Mesenchymal stem cell (in vitro differentiated cells and primary cell): ENCODE data around the gene SLC39A8.

Source experiments
- DNase-seq: peaks from one replicate; pipeline ENCODE4 v3.0.0-alpha.2; 2013
- H2AFZ ChIP-seq: one replicate; pipeline ENCODE4 v1.6.1; 2013; ENCODE audit warnings: low read depth, mild to moderate bottlenecking, control low read depth, inconsistent platforms, low read length, moderate library complexity
- H2AK5ac ChIP-seq: 2 replicates; pipeline ENCODE4 v1.6.1; 2013; ENCODE audit warnings: low read length, moderate library complexity, mild to moderate bottlenecking, inconsistent platforms; ENCODE audit not compliant: severe bottlenecking
- H2BK120ac ChIP-seq: one replicate; pipeline ENCODE4 v1.6.1; 2013; ENCODE audit warnings: low read depth, mild to moderate bottlenecking, inconsistent platforms, low read length, moderate library complexity
- H2BK12ac ChIP-seq, 2 experiments: one replicate each; pipeline ENCODE4 v1.6.1; 2013; ENCODE audit warnings: inconsistent platforms in 2 of 2, low read length in 2 of 2, mild to moderate bottlenecking in 2 of 2, moderate library complexity in 2 of 2, control low read depth in 1 of 2
- H2BK15ac ChIP-seq: one replicate; pipeline ENCODE4 v1.6.1; 2013; ENCODE audit warnings: mild to moderate bottlenecking, low read depth, inconsistent platforms; ENCODE audit not compliant: poor library complexity, severe bottlenecking
- H2BK5ac ChIP-seq: 2 replicates; pipeline ENCODE4 v1.6.1; 2013; ENCODE audit warnings: low read depth, mild to moderate bottlenecking, low read length, control low read depth, inconsistent platforms; ENCODE audit not compliant: poor library complexity, severe bottlenecking
- H3K14ac ChIP-seq, 2 experiments: one replicate each; pipeline ENCODE4 v1.6.1; 2013; ENCODE audit warnings: inconsistent platforms in 2 of 2, low read length in 2 of 2, control low read depth in 1 of 2, mild to moderate bottlenecking in 1 of 2, moderate library complexity in 1 of 2
- H3K18ac ChIP-seq, 2 experiments: one replicate each; pipeline ENCODE4 v1.6.1; 2013; ENCODE audit warnings: inconsistent platforms in 2 of 2, low read length in 2 of 2, control low read depth in 1 of 2, low read depth in 1 of 2, mild to moderate bottlenecking in 1 of 2
- H3K23ac ChIP-seq, 2 experiments: one replicate each; pipeline ENCODE4 v1.6.1; 2013; ENCODE audit warnings: inconsistent platforms in 2 of 2, low read length in 2 of 2, mild to moderate bottlenecking in 2 of 2, moderate library complexity in 2 of 2, control low read depth in 1 of 2
- H3K27ac ChIP-seq: 2 replicates; pipeline ENCODE4 v1.5.1; 2013; ENCODE audit warnings: mild to moderate bottlenecking, moderate library complexity, low read length, control low read depth, inconsistent platforms; ENCODE audit not compliant: poor library complexity, severe bottlenecking
- H3K27me3 ChIP-seq, 2 experiments: 2 replicates each; pipeline versions ENCODE4 v1.6.1 to v1.7.0; 2013; ENCODE audit warnings: low read length in 2 of 2, mild to moderate bottlenecking in 2 of 2, moderate library complexity in 2 of 2, control low read depth in 1 of 2, inconsistent platforms in 1 of 2; ENCODE audit not compliant: control insufficient read depth in 1 of 2, insufficient read depth in 1 of 2
- H3K36me3 ChIP-seq, 2 experiments: 2 replicates each; pipeline versions ENCODE4 v1.6.1 to v1.7.0; 2013; ENCODE audit warnings: low read length in 2 of 2, control low read depth in 1 of 2, inconsistent platforms in 1 of 2, low read depth in 1 of 2, mild to moderate bottlenecking in 1 of 2; ENCODE audit not compliant: insufficient read depth in 2 of 2, control insufficient read depth in 1 of 2
- H3K4ac ChIP-seq, 2 experiments: one replicate each; pipeline ENCODE4 v1.6.1; 2013; ENCODE audit warnings: inconsistent platforms in 2 of 2, low read length in 2 of 2, mild to moderate bottlenecking in 2 of 2, moderate library complexity in 2 of 2, control low read depth in 1 of 2, low read depth in 1 of 2
- H3K4me1 ChIP-seq: 2 replicates; pipeline ENCODE4 v1.6.1; 2013; ENCODE audit warnings: low read depth, low read length, control low read depth; ENCODE audit not compliant: control insufficient read depth, insufficient read depth
- H3K4me2 ChIP-seq: 2 replicates; pipeline ENCODE4 v1.6.1; 2013; ENCODE audit warnings: low read length, mild to moderate bottlenecking, inconsistent platforms; ENCODE audit not compliant: poor library complexity, severe bottlenecking
- H3K4me3 ChIP-seq, 2 experiments: 2 replicates each; pipeline versions ENCODE4 v1.5.1 to v1.7.0; 2013; ENCODE audit warnings: low read length in 2 of 2, mild to moderate bottlenecking in 2 of 2, control low read depth in 1 of 2, low read depth in 1 of 2; ENCODE audit not compliant: insufficient read depth in 1 of 2
- H3K79me1 ChIP-seq: replicated peaks from 2 replicates; pipeline ENCODE4 v1.6.1; 2013; ENCODE audit warnings: mild to moderate bottlenecking, control low read depth, low read length, inconsistent platforms; ENCODE audit not compliant: poor library complexity, severe bottlenecking
- H3K9ac ChIP-seq: 2 replicates; pipeline ENCODE4 v1.7.0; 2013; ENCODE audit warnings: mild to moderate bottlenecking, low read length, moderate library complexity
- H3K9me3 ChIP-seq: 2 replicates; pipeline ENCODE4 v1.7.0; 2013; ENCODE audit warnings: mild to moderate bottlenecking, low read length; ENCODE audit not compliant: control insufficient read depth
- H4K8ac ChIP-seq: one replicate; pipeline ENCODE4 v1.6.1; 2013; ENCODE audit warnings: inconsistent platforms, mild to moderate bottlenecking, low read length, moderate library complexity
- H4K91ac ChIP-seq: one replicate; pipeline ENCODE4 v1.6.1; 2013; ENCODE audit warnings: mild to moderate bottlenecking, low read length, inconsistent platforms
- WGBS: methylation state at CpG from one replicate; pipeline ENCODE4 v1.1.7; 2013; ENCODE audit warnings: mixed read lengths; 5-methylcytosine and 5-hydroxymethylcytosine counted together

Gene SLC39A8

DNA sequence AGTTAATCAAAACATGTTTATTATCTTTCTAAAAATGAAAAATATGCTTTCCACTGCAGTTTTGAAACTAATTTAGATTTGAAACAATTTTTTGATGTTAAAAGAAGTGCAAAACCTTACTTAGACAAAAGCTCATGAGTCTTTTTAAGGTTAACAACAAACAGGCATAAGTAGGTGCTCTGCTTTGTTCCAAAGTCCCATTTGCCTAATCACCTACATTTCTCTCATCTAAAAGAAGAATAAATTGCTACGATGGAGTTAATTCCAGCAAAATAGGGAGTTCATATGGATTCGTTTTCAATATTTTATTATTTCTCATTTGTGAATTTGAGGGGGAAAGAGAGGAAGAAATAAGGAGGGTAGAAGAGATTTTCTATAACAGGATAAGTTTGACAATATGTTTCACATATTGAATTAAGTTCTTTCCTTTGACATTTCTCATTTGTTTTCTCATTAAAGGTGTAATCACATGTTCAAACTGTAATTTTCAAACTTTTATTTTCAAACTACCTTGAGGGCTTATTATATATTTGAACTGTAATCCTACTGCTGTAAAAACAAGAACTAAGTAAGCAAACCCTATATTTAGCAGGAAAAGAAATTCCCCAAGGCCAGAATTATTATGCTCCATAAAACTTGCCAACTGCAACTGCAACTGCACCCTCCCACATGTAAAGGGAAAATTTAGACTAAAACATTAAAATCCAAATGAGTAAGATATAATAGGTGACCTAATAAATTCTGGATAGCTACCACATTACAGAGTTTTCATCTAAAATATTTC is 9.6 kb upstream of the SLC39A8 start:
- Histone ChIP-seq H3K27me3 (no peaks in the 10 kb centered on the region), H3K23ac (no peak overlapping the region), H3K9ac (no peak overlapping the region), H3K36me3 (no peaks in the 10 kb centered on the region), H3K4me2 (no peak overlapping the region), H2AK5ac (no peak overlapping the region), H2BK120ac (no peak overlapping the region), H4K8ac (no peak overlapping the region), H2BK5ac (no peak overlapping the region), H2AFZ (no peak overlapping the region), H3K27ac (no peak overlapping the region), H2BK12ac (no peak overlapping the region), H2BK15ac (no peak overlapping the region), H3K4ac (no peak overlapping the region), H3K14ac (no peak overlapping the region), H4K91ac (no peak overlapping the region), H3K9me3 (no peaks in the 10 kb centered on the region), H3K79me1 (no peaks in the 10 kb centered on the region), H3K4me3 (no peak overlapping the region), H3K4me1 (no peaks in the 10 kb centered on the region), H3K18ac (no peak overlapping the region)
- no peak for DNase-seq
- 86% methylated on average over 2 of the region's 2 CpGs for WGBS

DNA sequence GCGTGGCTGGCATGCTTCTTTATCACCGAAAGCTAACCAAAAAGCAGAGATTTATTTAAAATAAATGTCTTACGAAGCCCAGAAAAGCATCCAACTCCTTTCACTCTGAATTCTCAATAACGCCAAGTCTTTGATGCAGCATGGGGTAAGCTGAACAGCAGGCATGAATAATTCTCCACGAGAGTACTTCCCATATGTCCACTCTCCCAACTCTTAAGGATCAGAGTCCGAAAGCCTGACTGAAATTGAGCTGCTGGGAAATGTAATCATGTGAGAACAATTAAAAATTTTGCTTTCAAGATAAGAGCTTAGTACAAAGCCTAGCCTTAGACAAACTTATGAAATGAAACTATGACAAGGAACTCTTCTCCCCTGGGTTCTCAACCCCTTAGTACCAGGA is 7.5 kb upstream of the SLC39A8 start:
- H3K4me3 ChIP-seq, result no peak overlapping the region
- no peak overlapping the region for H3K14ac ChIP-seq

DNA sequence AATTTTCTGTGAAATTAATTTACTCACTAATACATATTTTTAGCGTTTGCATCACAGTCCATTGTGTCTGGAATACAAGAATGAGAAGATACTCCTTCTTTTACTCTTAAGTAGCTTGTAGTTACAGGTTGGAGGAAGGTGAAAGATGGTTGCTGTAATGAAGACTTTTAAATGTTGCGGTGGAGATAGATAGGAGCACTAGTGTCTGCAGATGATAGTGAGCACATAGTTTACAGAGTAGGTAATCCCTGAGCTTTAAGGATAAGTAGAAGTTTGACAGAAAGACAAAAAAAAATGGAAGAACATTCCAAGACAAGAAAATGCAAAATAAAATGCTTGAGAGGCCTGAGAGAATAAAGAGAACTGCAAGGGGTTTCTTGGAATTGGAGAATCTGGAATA is 5.4 kb upstream of the SLC39A8 start:
- H3K18ac ChIP-seq, result no peak overlapping the region

More for the DNA sequence above, 7.5 kb upstream of the SLC39A8 start:
- no peak overlapping the region for H2BK15ac ChIP-seq
- H2BK12ac ChIP-seq, result no peak overlapping the region
- no peak for DNase-seq
- no peak overlapping the region for H4K8ac ChIP-seq
- WGBS, result 89% methylated on average over 5 of the region's 6 CpGs
- no peak overlapping the region for H2AFZ ChIP-seq
- H3K4me1 ChIP-seq, result no peaks in the 10 kb centered on the region
- no peaks in the 10 kb centered on the region for H3K27me3 ChIP-seq
- no peak overlapping the region for H2AK5ac ChIP-seq
- no peak overlapping the region for H3K4ac ChIP-seq
- H2BK120ac ChIP-seq, result no peak overlapping the region
- no peaks in the 10 kb centered on the region for H3K36me3 ChIP-seq
- H3K4me2 ChIP-seq, result no peak overlapping the region
- no peak overlapping the region for H3K9ac ChIP-seq
- no peak overlapping the region for H3K23ac ChIP-seq
- no peaks in the 10 kb centered on the region for H3K79me1 ChIP-seq
- no peak overlapping the region for H2BK5ac ChIP-seq
- no peak overlapping the region for H4K91ac ChIP-seq
- no peak overlapping the region for H3K27ac ChIP-seq
- H3K9me3 ChIP-seq, result no peaks in the 10 kb centered on the region
- no peak overlapping the region for H3K18ac ChIP-seq

DNA sequence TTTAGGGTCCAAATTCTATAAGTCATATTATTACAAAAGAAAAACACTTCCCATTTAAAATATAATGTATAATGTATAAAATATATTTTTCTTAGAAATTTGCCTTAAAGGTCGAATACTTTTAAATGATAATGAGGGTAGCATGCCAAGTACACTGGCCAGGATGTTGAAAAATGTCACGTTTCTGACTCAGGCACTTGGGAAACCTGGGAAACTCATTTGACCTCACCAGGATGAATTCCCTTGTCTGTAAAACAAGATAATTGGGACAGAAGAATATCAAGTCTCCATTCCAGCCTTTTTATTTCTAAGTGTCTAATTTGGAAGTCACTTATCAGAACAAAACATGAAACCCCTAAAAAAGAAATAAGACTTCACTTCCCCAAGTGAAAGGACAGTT is 3.4 kb upstream of the SLC39A8 start:
- H3K18ac ChIP-seq, result no peak overlapping the region
- H3K79me1 ChIP-seq, result no peaks in the 10 kb centered on the region
- 86% methylated on average over 2 of the region's 2 CpGs for WGBS
- no peak overlapping the region for H2BK15ac ChIP-seq
- no peak for DNase-seq
- H2AFZ ChIP-seq, result no peak overlapping the region
- no peaks in the 10 kb centered on the region for H3K27me3 ChIP-seq
- H2BK120ac ChIP-seq, result no peak overlapping the region
- H2BK12ac ChIP-seq, result no peak overlapping the region
- H3K4me3 ChIP-seq, result no peak overlapping the region
- H3K9me3 ChIP-seq, result no peaks in the 10 kb centered on the region
- H3K27ac ChIP-seq, result no peak overlapping the region
- no peak overlapping the region for H4K91ac ChIP-seq
- H3K36me3 ChIP-seq, result peaks cover 0 to 3% of the 10 kb centered on the region in 2 experiments
- peaks cover 4% of the 10 kb centered on the region for H3K4me1 ChIP-seq
- no peak overlapping the region for H2BK5ac ChIP-seq
- no peak overlapping the region for H2AK5ac ChIP-seq
- H4K8ac ChIP-seq, result no peak overlapping the region
- H3K14ac ChIP-seq, result no peak overlapping the region
- H3K4ac ChIP-seq, result no peak overlapping the region
- H3K9ac ChIP-seq, result no peak overlapping the region
- no peak overlapping the region for H3K4me2 ChIP-seq
- no peak overlapping the region for H3K23ac ChIP-seq

More for the DNA sequence above, 5.4 kb upstream of the SLC39A8 start:
- no peak overlapping the region for H2BK15ac ChIP-seq
- H4K8ac ChIP-seq, result no peak overlapping the region
- H2BK12ac ChIP-seq, result no peak overlapping the region
- H3K27me3 ChIP-seq, result no peaks in the 10 kb centered on the region
- H3K27ac ChIP-seq, result no peak overlapping the region
- no peak overlapping the region for H3K4me3 ChIP-seq
- 95% methylated on average over 1 of the region's 2 CpGs for WGBS
- no peak overlapping the region for H2AK5ac ChIP-seq
- no peak overlapping the region for H2BK5ac ChIP-seq
- H2BK120ac ChIP-seq, result no peak overlapping the region
- no peaks in the 10 kb centered on the region for H3K9me3 ChIP-seq
- no peak overlapping the region for H4K91ac ChIP-seq
- H3K14ac ChIP-seq, result no peak overlapping the region
- no peaks in the 10 kb centered on the region for H3K79me1 ChIP-seq
- H3K23ac ChIP-seq, result no peak overlapping the region
- no peaks in the 10 kb centered on the region for H3K36me3 ChIP-seq
- no peak overlapping the region for H2AFZ ChIP-seq
- H3K4ac ChIP-seq, result no peak overlapping the region
- H3K9ac ChIP-seq, result no peak overlapping the region
- DNase-seq, result no peak
- no peak overlapping the region for H3K4me2 ChIP-seq
- peaks cover 1% of the 10 kb centered on the region for H3K4me1 ChIP-seq
